ENCODE measurements around the gene HEXIM1.

HEXIM1 gene

DNA sequence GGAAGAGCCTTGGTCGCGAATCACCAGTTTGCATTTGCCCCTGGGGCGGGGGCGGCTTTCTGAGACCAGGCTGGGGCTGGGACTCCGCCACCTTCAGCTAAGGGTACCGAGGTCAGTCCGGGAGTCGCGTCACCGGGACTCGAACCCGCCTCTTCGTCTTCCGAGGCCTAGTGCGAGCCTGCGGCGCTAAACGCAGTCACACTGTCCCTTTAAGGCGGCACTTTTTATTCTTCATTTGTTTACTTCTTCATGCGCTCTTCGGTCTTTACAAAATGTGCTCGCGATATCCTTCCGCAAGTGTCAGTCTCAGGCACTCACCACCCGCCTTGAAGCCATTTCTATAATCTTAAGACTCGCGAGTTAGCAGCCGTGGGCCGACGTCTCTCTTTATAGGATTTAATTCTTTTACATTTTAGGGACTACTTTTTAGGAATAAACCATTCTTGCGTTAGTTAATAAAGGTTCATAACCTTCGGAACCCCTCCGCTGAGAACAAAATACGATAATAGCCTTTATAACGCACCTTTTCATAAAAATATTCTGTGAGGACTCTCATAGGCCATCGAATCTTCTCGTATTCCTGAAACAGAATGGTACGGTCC lies 593 bp upstream of the HEXIM1 start:
- DNase-seq: peak; percentile 83

DNA sequence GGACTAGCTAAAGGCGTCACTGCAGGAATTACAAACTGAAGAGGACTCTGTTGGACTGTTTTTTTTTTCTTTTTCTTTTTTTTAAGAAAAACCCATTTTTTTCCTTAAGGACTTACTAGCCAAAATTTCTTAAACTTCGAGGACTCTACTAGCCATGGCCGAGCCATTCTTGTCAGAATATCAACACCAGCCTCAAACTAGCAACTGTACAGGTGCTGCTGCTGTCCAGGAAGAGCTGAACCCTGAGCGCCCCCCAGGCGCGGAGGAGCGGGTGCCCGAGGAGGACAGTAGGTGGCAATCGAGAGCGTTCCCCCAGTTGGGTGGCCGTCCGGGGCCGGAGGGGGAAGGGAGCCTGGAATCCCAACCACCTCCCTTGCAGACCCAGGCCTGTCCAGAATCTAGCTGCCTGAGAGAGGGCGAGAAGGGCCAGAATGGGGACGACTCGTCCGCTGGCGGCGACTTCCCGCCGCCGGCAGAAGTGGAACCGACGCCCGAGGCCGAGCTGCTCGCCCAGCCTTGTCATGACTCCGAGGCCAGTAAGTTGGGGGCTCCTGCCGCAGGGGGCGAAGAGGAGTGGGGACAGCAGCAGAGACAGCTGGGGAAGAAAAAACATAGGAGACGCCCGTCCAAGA lies 878 bp downstream of the HEXIM1 start:
- peak; percentile 46 for DNase-seq

DNA sequence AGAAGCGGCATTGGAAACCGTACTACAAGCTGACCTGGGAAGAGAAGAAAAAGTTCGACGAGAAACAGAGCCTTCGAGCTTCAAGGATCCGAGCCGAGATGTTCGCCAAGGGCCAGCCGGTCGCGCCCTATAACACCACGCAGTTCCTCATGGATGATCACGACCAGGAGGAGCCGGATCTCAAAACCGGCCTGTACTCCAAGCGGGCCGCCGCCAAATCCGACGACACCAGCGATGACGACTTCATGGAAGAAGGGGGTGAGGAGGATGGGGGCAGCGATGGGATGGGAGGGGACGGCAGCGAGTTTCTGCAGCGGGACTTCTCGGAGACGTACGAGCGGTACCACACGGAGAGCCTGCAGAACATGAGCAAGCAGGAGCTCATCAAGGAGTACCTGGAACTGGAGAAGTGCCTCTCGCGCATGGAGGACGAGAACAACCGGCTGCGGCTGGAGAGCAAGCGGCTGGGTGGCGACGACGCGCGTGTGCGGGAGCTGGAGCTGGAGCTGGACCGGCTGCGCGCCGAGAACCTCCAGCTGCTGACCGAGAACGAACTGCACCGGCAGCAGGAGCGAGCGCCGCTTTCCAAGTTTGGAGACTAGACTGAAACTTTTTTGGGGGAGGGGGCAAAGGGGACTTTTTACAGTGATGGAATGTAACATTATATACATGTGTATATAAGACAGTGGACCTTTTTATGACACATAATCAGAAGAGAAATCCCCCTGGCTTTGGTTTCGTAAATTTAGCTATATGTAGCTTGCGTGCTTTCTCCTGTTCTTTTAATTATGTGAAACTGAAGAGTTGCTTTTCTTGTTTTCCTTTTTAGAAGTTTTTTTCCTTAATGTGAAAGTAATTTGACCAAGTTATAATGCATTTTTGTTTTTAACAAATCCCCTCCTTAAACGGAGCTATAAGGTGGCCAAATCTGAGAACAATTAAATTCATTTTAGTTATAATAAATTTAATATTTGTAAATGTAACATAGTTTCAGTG lies 1.7 kb downstream of the HEXIM1 start:
- DNase-seq: no peak

DNA sequence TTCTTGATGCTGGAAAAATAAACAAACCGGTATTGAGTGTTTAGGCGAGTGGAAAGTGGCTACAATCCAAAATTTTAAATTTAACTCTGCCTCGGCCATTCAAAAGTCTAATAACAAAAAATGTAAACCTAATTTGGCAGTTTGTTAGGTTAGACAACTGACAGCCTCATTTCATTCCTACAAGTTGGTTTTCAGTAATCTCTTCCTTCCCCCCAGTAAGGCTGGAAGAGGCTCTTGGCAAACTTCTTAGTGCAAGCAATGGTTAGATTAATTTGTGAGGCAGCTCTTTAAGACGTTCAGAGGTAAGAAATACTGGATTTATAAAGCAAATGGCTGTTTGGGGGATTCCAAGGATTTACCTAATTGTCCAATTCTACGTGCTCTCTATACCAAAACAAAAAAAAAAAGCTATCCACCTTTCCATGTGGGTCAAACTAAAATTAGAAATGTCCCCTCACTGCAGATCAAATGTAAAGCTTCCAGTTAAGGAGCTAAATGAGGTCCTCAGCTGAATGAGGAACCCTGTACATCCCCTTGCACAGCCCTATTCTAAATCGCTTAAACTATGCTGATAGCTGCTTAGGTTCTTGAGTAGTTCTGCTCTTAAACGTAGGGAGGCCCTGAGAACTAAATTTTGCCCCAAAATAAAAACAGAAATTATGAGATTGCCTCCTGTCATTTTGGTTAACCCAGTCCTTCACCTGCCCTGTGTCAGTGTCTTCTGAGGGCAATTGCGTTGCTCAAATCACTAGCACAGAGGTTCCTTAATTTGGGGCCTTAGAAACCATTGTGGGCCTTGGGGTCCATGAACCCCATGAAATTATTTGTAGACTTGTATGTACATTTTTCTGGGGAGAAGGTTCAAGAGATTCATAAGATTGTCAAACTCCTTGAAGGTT lies 2.9 kb downstream of the HEXIM1 start:
- no peak for DNase-seq

DNA sequence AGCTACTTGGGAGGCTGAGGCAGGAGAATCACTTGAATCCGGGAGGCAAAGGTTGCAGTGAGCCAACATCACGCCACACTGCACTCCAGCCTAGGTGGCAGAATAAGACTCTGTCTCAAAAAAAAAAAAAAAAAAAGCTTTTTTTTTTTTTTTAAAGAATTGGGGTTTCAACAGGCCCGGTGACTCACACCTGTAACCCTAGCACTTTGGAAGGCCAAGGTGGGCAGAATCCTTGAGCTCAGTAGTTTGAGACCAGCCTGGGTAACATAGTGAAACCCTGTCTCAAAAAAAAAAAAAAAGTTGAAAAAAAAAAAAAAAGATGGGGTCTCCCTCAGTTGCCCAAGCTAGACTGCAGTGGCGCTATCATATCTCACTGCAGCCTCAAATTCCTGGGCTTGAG lies 6.8 kb downstream of the HEXIM1 start:
- no peak for DNase-seq

DNA sequence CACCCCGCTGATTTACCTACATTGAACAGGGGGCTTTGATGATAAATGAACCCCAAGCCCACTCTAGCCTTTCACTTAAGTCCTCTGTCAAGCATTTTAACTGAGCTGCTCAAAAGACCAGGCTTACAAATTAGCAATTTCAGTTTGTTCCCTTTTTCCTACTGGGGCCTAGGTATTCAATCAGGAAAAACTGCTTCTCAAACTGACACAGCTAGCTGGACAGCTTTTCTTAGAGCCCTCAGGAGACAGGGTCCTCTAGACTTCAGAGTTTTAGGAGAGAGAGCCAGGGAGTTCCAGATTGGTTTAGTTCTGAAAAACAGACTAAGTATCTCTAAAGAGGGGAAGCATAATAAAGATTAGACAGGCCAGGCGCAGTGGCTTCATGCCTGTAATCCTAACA lies 7.2 kb downstream of the HEXIM1 start:
- no peak for DNase-seq

DNA sequence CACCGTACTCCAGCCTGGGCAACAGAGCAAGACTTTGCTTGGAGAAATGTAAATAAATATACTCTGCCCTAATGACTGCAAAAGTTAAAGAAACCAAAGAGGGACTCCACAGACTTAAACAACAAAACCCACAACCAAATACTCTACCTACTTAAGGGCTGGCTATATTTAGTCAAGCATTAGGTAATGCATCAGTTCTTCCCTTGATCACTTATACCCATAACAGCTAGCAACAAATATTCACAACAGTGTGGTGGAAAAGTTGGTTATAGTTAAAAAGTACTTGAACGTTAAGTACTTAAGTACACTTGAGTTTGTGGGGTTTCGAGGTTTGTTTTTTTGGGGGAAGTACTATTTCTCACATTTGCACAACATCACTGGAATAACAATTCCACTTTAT lies 8.0 kb downstream of the HEXIM1 start:
- no peak for DNase-seq

DNA sequence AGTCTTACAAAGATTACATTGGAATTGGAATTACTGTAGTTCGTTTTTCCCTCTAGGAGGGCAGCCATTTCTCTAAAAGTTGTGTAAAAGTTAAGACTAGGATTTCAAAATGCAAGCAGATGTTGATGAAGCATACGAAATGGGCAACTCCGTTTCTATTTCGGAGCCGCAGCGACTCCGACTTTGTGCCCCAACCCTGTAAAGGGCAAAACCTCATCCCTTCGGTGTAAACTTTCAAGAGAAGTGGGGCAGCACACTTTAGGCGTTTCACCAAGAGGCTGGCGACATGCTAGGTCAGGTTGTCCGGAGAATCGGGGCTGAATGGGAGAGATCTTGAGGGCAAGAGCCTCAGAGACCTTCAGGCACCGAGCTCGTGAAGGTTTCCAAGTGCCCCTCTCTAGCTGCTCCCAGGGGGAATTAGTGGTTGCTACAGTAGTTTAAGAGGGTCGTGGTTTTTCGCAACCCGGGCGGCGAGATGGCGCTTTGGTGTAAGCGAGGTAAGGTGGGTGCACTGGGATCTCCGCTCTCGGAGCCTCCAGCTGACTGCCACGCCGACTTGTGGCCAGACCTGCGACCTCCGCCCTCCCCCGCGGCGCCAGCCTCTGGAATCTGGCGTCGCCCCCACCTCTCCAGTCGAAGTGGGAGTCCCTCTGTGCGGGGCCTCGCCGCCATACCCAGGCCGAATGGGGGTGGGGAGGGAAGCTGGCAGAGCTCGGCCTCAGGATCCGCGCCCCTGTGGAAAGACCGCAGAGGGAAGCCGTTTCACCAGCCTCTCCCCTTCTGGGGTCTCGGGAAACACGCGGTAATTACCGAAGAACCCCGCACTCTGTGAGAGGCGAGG lies 12.4 kb downstream of the HEXIM1 start:
- DNase-seq: peak; percentile 54

DNA sequence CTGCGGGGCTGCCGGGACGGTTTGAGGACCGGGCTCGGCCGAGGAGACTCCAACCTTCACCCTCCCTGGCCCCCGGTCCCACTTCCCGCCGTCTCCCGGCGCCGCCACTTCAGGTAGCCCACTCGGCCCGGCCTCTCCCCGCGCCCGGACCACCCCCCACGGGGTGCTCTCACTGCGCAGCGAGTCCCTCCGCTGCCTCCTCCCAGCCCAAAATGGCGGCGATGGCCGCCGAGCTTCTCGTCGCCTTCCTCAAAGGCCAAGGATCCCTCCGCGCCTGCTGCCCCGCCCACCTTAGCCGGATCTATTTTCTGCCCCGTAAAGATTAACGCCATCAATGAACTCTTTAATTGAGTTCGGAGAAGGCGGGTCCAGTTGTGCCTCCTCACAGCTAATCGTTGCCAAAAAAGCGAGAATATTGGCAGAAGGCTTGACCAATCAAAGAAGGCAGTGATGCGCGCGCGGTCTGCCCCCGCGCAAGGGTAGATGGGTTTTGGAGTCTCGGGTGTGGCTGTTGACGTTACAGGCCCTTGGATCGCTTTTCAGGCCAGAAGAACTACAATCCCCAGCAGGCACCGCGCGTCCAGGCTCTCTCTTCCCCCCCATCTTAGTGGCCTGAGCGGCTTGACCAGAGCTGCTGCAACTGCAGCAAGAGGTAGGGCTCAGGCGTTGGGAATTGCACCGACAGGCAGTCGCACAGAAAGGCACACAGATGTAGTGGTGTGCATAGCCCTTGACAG lies 13.2 kb downstream of the HEXIM1 start, which contains the start of gene HEXIM2:
HEXIM2 (plus strand) TSS at position 588 of the 737 bp plus-strand sequence. CDS start 919 bp downstream, outside the sequence.
- DNase-seq: peak; percentile 99

DNA sequence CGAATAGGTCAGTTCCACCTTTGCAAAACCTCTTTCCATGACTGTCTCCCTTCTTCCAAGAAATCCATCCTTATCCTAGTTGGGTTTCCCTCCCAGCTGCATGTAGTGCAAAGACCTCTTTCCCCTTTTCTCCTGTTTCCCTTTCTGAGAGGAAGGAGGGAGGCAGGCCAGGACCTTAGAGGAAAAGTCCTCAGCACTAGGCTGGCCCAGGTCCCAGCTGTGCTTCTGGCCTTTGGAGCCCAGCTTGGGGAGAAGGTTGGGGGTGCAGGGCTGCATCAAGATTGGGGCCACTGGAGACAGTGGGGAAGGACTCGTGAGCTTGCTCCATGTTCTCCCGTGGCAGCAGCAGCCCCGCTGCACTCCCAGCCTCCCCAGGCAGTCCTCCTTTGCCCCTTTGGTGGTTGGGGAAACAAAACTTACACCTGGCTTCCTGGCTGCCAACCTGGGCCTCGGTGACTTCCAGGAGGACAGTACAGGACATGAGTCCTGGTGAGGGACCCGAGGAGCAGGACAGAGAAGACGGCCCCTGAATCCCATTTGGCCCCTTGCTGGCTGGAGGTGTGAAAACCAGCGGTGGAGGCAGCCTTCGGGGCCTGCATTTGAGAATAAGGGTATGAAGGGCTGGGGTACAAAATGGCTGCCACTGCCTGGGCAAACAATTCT lies 13.9 kb downstream of the HEXIM1 start:
- no peak for DNase-seq

DNA sequence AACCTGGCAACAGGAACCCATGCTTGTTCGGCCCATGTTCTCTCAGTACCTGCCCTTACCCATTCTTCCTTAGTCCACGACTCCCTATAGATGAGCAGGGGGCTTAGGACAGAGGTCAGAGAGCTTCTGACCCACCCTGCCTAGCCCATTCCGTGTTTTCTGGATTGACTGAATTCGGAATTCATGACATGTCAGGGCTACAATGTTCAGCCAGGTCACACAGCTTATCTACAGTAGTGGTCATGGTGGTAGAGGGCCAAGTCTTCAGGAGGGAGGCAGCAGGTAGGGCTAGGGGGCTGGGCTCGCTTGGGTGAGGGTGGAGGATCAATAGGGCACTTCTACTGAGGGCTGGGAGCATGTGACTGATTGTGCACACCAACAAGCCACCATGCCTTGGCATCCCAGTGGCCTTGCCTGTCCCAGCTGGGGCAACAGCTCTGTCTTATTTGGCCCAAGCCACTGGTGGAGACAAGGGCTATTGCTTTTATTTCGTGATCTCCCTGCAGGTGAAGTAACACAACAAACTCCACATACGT lies 16.5 kb downstream of the HEXIM1 start:
- no peak for DNase-seq

DNA sequence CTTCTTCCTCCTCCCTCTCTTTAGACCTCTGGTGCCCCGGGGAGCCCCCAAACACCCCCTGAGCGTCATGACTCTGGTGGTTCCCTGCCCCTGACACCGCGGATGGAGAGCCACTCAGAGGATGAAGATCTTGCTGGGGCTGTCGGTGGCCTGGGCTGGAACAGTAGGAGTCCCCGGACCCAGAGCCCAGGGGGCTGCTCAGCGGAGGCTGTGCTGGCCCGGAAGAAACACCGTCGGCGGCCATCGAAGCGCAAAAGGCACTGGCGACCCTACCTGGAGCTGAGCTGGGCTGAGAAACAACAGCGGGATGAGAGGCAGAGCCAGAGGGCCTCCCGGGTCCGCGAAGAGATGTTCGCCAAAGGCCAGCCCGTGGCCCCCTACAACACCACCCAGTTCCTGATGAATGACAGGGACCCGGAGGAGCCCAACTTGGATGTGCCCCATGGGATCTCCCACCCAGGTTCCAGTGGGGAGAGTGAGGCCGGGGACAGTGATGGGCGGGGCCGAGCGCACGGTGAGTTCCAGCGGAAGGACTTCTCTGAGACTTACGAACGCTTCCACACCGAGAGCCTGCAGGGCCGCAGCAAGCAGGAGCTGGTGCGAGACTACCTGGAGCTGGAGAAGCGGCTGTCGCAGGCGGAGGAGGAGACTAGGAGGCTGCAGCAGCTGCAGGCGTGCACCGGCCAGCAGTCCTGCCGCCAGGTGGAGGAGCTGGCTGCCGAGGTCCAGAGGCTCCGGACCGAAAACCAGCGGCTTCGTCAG lies 20.9 kb downstream of the HEXIM1 start:
- no peak for DNase-seq

DNA sequence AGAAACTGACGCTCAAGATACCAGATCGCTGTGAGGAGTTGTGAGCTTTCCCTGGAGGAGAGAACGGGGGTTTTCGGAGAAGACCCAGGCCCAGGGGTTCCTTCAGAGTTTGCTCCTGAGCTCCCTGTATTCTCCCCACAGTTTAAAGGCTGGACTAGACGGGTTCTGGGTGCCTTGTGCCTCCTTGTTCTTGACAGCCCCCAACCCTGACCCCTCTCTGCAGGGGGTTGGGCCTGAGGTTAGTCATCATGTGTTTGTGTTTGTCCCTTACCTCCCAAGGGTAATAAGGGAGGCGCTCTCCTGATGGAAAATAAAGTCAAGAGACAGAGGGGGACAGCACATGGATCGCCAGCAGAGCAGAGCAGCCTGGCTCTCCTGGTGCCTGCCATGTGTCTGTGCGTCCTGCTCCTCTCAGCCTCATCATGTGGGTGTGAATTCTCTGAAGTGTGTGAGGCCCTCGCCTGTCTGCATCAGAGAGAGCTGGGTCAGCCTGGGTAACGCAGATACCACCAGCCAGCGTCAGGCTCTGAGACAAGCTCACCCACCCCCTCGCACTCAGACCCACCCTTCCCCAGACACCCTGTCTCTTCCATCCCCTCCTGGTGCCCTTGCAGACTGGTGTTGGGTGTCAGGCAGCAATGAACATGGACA lies 22.1 kb downstream of the HEXIM1 start:
- no peak for DNase-seq

DNA sequence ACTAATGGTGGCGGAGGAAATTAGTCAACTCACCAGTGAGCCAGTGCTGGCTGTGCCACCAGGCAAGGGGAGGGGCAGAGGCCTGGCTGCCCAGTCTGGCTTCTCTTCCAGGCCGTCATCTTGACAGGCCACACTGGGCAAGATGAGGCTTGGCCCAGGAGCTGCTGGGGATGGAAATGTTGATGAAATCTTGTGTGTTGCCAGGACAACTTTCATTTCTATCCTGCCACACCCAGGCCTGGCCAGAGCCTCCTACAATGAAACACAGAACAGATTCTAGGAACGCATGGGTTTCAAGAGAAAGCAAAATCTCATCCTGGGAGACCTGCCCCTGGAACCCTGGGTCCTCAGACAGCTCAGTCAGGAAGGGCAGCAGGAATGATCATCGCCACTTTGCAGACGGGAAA lies 22.7 kb downstream of the HEXIM1 start:
- DNase-seq: no peak

DNA sequence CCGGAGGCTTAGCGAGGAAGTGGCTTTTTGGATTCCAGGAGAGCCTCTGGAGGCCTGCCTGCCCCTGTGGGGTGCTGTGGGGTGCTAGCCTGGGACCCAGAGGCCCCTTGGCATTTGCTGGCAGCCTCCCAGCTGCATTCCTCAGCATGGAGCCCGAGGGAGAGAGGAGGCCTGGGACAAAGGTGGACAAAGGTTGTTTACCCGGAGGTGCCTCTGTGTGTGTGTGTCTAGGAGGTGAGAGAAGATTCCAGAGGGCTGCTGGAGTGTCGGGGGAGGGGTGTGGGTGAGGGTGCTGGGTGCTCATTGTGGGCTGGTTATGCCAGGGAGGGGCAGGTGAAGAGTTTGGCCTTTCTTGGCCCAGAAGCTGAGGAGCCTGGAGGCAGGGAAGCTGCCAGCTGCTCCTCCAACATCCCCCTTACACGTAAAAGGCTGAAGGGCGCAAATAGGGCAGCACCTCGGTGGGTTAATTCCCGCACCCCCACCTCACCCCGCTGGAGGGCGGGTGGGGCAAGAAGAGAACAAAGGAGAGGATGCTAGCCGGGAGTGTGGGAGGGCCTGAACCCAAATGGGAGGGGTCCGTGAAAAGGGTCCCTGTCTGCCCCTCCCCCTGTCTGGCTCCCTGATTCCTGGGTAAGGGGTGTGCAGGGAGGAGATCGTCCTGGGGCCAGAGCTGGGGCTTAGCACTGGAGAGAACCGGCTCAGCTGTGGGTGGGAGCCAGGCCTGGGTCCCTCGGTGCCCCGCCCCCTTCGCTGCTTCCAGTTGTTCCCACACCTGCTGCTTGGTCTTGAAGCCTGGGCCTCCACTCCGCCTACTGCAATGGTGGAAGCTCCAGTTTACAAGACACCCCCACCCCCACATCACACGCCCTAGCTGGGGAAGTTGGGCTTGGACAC lies 23.3 kb downstream of the HEXIM1 start:
- DNase-seq: peak; percentile 82

DNA sequence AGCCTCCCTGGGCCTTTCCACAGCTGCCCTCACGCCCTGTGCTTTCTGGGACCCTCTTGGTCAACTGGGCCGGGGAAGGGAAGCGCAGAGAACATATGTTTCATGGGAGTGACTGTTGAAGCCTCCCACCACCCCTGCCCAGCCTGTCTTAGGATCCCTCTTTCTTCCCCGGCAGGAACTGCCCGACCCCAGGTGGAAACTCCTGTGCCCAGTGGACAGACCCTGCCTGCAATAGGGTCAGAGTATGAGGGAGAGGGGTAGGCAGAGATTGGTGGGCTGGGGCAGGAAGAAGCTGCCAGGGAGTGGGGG lies 23.9 kb downstream of the HEXIM1 start:
- DNase-seq: no peak

DNA sequence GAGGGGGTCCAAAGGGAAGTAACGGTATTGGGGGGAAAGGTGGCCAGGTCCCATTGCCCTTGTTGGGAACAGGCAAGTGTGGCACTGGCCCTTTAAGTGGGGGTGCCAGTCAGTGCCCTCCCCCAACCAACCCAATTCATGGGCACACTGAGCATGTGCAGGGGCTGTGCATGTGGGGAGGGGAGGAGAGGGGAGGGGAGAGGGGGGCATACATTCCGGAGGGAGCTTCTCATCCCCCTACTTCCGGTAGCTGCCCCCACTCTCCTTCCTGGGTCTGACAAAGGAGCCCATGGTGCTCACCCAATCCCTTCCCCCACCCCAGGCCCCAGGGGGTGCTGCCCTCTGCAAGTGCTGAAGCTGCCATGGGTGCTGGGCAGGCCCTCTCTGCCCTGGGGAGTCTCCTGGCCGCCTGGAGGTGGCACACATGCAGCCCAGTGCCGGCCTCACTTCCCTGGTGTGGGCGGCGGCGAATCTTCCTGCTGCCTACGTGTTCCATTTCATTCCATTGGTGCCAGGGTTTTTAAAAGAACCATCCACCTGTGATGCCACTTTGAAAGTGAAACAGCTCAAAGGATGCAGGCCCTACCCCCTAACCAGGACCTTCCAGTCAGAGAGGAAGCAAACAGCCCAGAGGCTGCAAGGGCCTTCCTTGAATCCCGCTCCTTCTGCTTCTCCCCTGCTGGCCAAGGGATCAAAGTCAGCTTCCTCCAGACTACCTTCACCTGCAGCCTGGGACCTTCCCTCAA lies 24.4 kb downstream of the HEXIM1 start:
- DNase-seq: peak; percentile 71

Measured in NCI-H510A (cell line).